Transverse colon (tissue), 4 donors: ENCODE measurements around the gene RRP12. TPM values are rescaled to one million over a fixed set of nuclear protein-coding genes. Genes with fewer than 3 reads are reported as not detected.

Experiments
- DNase-seq: peaks from one replicate; pipeline ENCODE4 v3.0.0-alpha.2; 2019
- H3K27ac ChIP-seq, 4 donors: fragments of 200-600 bp; sonication (generic); 2 replicates each; pipeline ENCODE4 v1.5.1; 2016 to 2018; ENCODE audit warnings: inconsistent platforms in 4 of 4
- H3K27me3 ChIP-seq: fragments of 200-600 bp; sonication (generic); 2 replicates; pipeline ENCODE4 v1.5.1; 2017; ENCODE audit warnings: inconsistent platforms
- H3K36me3 ChIP-seq, 4 donors: fragments of 200-600 bp; sonication (generic); 2 replicates each; pipeline ENCODE4 v1.5.1; 2017 to 2019; ENCODE audit warnings: inconsistent platforms in 4 of 4
- H3K4me1 ChIP-seq, 4 donors: fragments of 200-600 bp; sonication (generic); 2 replicates each; pipeline ENCODE4 v1.5.1; 2017 to 2020; ENCODE audit warnings: inconsistent platforms in 4 of 4
- H3K4me3 ChIP-seq, 4 donors: fragments of 200-600 bp; sonication (generic); 1 replicate in 1 of 4; 2 replicates in 3 of 4; pipeline versions ENCODE4 v1.5.1 to v1.6.1; 2017 to 2019; ENCODE audit warnings: inconsistent platforms in 4 of 4
- H3K9me3 ChIP-seq, 2 donors: fragments of 200-600 bp; sonication (generic); 2 replicates each; pipeline ENCODE4 v1.5.1; 2017 to 2019; ENCODE audit warnings: inconsistent platforms in 2 of 2
- EP300 ChIP-seq: sonication (generic); formaldehyde crosslinking; IDR thresholded peaks from one replicate; pipeline ENCODE4 v1.6.1; 2017; ENCODE audit warnings: antibody characterized with exemption, low read depth
- POLR2A ChIP-seq: fragments of 450-650 bp; IDR thresholded peaks from one replicate; pipeline ENCODE4 v1.6.1; 2016; ENCODE audit warnings: antibody characterized with exemption, mild to moderate bottlenecking, moderate library complexity
- POLR2AphosphoS5 ChIP-seq, 3 donors: sonication (generic); formaldehyde crosslinking; IDR thresholded peaks; one replicate each; pipeline ENCODE4 v1.6.1; 2016; ENCODE audit warnings: antibody characterized with exemption in 3 of 3
- whole genome bisulfite sequencing, 2 donors: methylation state at CpG; one replicate each; pipeline ENCODE4 v1.1.5; 2018; ENCODE audit warnings: low coverage in 1 of 2; 5-methylcytosine and 5-hydroxymethylcytosine counted together
- in situ Hi-C, 4 donors: fragments of 200-750 bp; cut with MboI; loops; one replicate each; pipeline versions ENCODE4 v1.15.0 to v1.15.1; 2017; ENCODE audit warnings: low sequenced_read_pairs in 3 of 4, low pct_ligation_motif_present in 1 of 4, low pct_unique_long_range_greater_than_20kb in 1 of 4
- intact Hi-C: fragments of 100-400 bp; cut with DNase I; formaldehyde crosslinking; loops from one replicate; pipeline ENCODE4 v1.15.1; 2023; ENCODE audit warnings: low total_unique reads
- total RNA-seq, 4 donors: library from RNA; depleted of rRNA; stranded (reverse); fragments of >200 nt; gene quantifications; one replicate each; pipeline ENCODE4 v1.1.0, GENCODE V29; 2016
- TF ChIP-seq, protein P1 (sequence below), 5 experiments: fragments of 200-600 bp in 3 of 5; fragments of 450-650 bp in 2 of 5; sonication (generic) in 3 of 5; IDR thresholded peaks; 1 replicate in 2 of 5; 2 replicates in 3 of 5; pipeline ENCODE4 v1.5.1; 2016 to 2017; ENCODE audit warnings: antibody characterized with exemption in 5 of 5, inconsistent platforms in 3 of 5, mild to moderate bottlenecking in 2 of 5, moderate library complexity in 1 of 5

RRP12 gene
- total RNA-seq, 4 donors from 2014 or later: 5.7 to 14.0 (median 11.5) TPM

DNA sequence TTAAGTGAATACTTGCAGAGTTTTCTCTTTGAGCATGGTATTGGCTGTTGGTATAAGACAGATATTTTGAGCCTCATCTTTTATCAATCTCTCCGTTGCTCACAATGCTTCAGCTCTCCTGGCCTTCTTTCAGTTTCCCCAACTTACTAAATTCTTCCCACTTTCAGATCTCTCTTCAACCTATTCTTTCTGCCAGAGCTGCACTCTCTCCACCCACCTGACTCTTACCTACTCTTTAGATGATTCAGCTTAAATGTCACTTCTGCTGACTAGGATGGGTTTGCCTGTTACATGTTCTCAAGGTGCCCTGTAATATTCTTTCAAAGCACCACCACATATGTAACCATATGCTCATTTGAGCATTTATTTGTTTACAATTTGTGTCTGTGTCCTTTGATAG, 43.1 kb upstream of the RRP12 start:
- H3K36me3 ChIP-seq: peaks cover 0 to 10% (median 5%) of the 10 kb centered on the region in 4 donors
- in situ Hi-C loops (no loop called here), intact Hi-C loops (no loop called here)
- no peak for DNase-seq
- H3K4me3 ChIP-seq: no peak overlapping the region
- no peaks in the 10 kb centered on the region for H3K9me3 ChIP-seq
- peaks cover 10 to 30% (median 21%) of the 10 kb centered on the region in 4 donors for H3K4me1 ChIP-seq
- H3K27ac ChIP-seq: no peak overlapping the region
- WGBS, 2 donors: 76 to 78% methylated on average over 1 of the region's 1 CpG
- no peaks in the 10 kb centered on the region for H3K27me3 ChIP-seq
- TF ChIP-seq, protein P1, sequence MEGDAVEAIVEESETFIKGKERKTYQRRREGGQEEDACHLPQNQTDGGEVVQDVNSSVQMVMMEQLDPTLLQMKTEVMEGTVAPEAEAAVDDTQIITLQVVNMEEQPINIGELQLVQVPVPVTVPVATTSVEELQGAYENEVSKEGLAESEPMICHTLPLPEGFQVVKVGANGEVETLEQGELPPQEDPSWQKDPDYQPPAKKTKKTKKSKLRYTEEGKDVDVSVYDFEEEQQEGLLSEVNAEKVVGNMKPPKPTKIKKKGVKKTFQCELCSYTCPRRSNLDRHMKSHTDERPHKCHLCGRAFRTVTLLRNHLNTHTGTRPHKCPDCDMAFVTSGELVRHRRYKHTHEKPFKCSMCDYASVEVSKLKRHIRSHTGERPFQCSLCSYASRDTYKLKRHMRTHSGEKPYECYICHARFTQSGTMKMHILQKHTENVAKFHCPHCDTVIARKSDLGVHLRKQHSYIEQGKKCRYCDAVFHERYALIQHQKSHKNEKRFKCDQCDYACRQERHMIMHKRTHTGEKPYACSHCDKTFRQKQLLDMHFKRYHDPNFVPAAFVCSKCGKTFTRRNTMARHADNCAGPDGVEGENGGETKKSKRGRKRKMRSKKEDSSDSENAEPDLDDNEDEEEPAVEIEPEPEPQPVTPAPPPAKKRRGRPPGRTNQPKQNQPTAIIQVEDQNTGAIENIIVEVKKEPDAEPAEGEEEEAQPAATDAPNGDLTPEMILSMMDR (IDR thresholded peaks at IDR 0.05): no peak
- TF ChIP-seq POLR2AphosphoS5 (IDR thresholded peaks at IDR 0.05) (no peak), EP300 (no peak), POLR2A (no peak)

DNA sequence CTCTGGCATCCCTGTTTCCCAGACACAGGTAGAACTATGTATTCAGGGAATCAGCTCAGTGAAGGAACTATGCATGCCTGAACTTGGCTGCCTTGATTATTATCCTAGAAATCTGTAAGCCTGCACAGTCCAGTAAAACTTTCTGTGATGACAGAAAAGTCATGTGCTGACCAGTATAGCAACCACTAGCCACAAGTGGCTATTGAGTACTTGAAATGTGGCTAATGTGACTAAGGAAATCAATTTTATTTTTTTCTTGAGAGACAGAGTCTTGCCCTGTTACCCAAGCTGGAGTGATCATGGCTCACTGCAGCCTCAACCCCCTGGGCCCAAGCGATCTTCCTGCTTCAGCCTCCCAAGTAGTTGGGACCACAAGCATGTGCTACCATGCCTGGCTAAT, 41.1 kb upstream of the RRP12 start:
- Histone ChIP-seq H3K9me3 (no peaks in the 10 kb centered on the region), H3K27ac (no peak overlapping the region), H3K36me3 (peaks cover 0 to 28% (median 12%) of the 10 kb centered on the region in 4 donors), H3K4me3 (no peak overlapping the region), H3K4me1 (peaks cover 10 to 20% (median 15%) of the 10 kb centered on the region in 4 donors), H3K27me3 (no peaks in the 10 kb centered on the region)
- TF ChIP-seq, protein P1 (IDR thresholded peaks at IDR 0.05): no peak
- TF ChIP-seq POLR2A (no peak), EP300 (no peak), POLR2AphosphoS5 (IDR thresholded peaks at IDR 0.05) (no peak)
- intact Hi-C loops (no loop called here), in situ Hi-C loops (no loop called here)
- DNase-seq: no peak
- WGBS, 2 donors: 100% methylated on average over 1 of the region's 1 CpG

- H3K9me3 ChIP-seq: no peaks in the 10 kb centered on the region
- no peak overlapping the region for H3K27ac ChIP-seq
- H3K4me3 ChIP-seq: no peak overlapping the region
- TF ChIP-seq, protein P1 (IDR thresholded peaks at IDR 0.05): no peak
- TF ChIP-seq EP300: no peak
- no peak for TF ChIP-seq POLR2A
- in situ Hi-C loops: no loop called here
- intact Hi-C loops: no loop called here
- no peaks in the 10 kb centered on the region for H3K4me1 ChIP-seq
- no peak for DNase-seq
- WGBS, 2 donors: 90 to 93% methylated on average over 6 of the region's 6 CpGs
- no peaks in the 10 kb centered on the region for H3K27me3 ChIP-seq
- peaks cover 0 to 66% (median 25%) of the 10 kb centered on the region in 4 donors for H3K36me3 ChIP-seq
Measured at GRCh38 chr10:97435211-97435610, 34.1 kb upstream of the RRP12 start.

- intact Hi-C loops: no loop called here
Measured at GRCh38 chr10:97434557-97434956, 33.4 kb upstream of the RRP12 start.

More at GRCh38 chr10:97434557-97434956, 33.4 kb upstream of the RRP12 start:
- DNase-seq: no peak
- no peaks in the 10 kb centered on the region for H3K4me1 ChIP-seq
- H3K4me3 ChIP-seq: no peak overlapping the region
- no peak for TF ChIP-seq POLR2AphosphoS5 (IDR thresholded peaks at IDR 0.05)
- TF ChIP-seq, protein P1 (IDR thresholded peaks at IDR 0.05): no peak
- no peak for TF ChIP-seq POLR2A
- TF ChIP-seq EP300: no peak
- H3K27me3 ChIP-seq: no peaks in the 10 kb centered on the region
- H3K27ac ChIP-seq: no peak overlapping the region
- WGBS, 2 donors: 100% methylated on average over 1 of the region's 1 CpG; no CpG with 5 or more reads in 1 of the 2 donors
- no peaks in the 10 kb centered on the region for H3K9me3 ChIP-seq
- H3K36me3 ChIP-seq: peaks cover 0 to 66% (median 25%) of the 10 kb centered on the region in 4 donors
- in situ Hi-C loops: no loop called here
